ENCODE measurements around the gene ZNF333.
A peak's percentile ranks its signal among the peaks of the same experiment; 100 is the strongest.

Gene ZNF333

GRCh38 chr19:14686411-14686810, 3.4 kb upstream of the ZNF333 start:
- Histone ChIP-seq H3K36me3 (ENCODE audit: control insufficient read depth in 2 of 2, insufficient read depth in 1 of 2, low read length in 2 of 2) (no peaks in the 10 kb centered on the region), H3K9me3 (ENCODE audit: control insufficient read depth, insufficient read depth, low read depth, low read length) (no peaks in the 10 kb centered on the region), H3K4me3 (ENCODE audit: low read depth, low read length) (no peak overlapping the region), H3K27ac (ENCODE audit: extremely low read depth, low read depth, low read length) (no peak overlapping the region), H3K4me1 (ENCODE audit: control insufficient read depth, insufficient read depth, low read length) (no peaks in the 10 kb centered on the region; the same call in 1 of the 2 replicates)
- ChIA-PET CTCF (interaction anchor here (0.5 to 9.2 kb wide), 10 partner anchors 9 to 1031 kb away, joined by 3 to 137 read pairs (median 4); partner anchors contain the start of genes ASF1B and NDUFB7), POLR2A (interaction anchor here (0.5 to 1.2 kb wide), 4 partner anchors 112 to 550 kb away, joined by 3 to 6 read pairs (median 4); no protein-coding TSS in a partner anchor)
- TF ChIP-seq ZNF26 (tag by site-specific recombination; IDR thresholded peaks at IDR 0.05) (no peak), ZNF654 (tag by site-specific recombination; IDR thresholded peaks at IDR 0.05; ENCODE audit: low read depth) (peak; percentile 59), ZNF624 (tag by site-specific recombination; IDR thresholded peaks at IDR 0.05) (no peak), ZSCAN16 (tag by site-specific recombination; IDR thresholded peaks at IDR 0.05) (no peak), SCRT2 (tag by site-specific recombination; IDR thresholded peaks at IDR 0.05) (no peak), ZSCAN18 (tag by site-specific recombination; IDR thresholded peaks at IDR 0.05) (no peak)

- H3K4me1 ChIP-seq (ENCODE audit: control insufficient read depth, insufficient read depth, low read length): no peaks in the 10 kb centered on the region; the same call in 1 of the 2 replicates
- H3K9me3 ChIP-seq (ENCODE audit: control insufficient read depth, insufficient read depth, low read depth, low read length): no peaks in the 10 kb centered on the region
- ChIA-PET CTCF (interaction anchor here (0.6 kb wide), 1 partner anchor 122 kb away, joined by 3 read pairs; no protein-coding TSS in a partner anchor), POLR2A (no interaction called here)
- TF ChIP-seq REST (tag by site-specific recombination; IDR thresholded peaks at IDR 0.05) (peak; percentile 72), ZBTB26 (tag by site-specific recombination; optimal IDR thresholded peaks at IDR 0.05) (no peak)
- H3K4me3 ChIP-seq (ENCODE audit: low read depth, low read length): no peak overlapping the region
- H3K27ac ChIP-seq (ENCODE audit: extremely low read depth, low read depth, low read length): no peak overlapping the region
- peaks cover 3 to 51% of the 10 kb centered on the region in 2 experiments; a peak in 2 of 3 replicates for H3K36me3 ChIP-seq (ENCODE audit: control insufficient read depth in 2 of 2, insufficient read depth in 1 of 2, low read length in 2 of 2)
Observed at GRCh38 chr19:14694641-14695266, 4.9 kb downstream of the ZNF333 start.

- Histone ChIP-seq H3K4me1 (ENCODE audit: control insufficient read depth, insufficient read depth, low read length) (no peaks in the 10 kb centered on the region; the same call in 1 of the 2 replicates), H3K36me3 (ENCODE audit: control insufficient read depth in 2 of 2, insufficient read depth in 1 of 2, low read length in 2 of 2) (peaks cover 6 to 58% of the 10 kb centered on the region in 2 experiments; a peak in 2 of 3 replicates), H3K27ac (ENCODE audit: extremely low read depth, low read depth, low read length) (no peak overlapping the region), H3K9me3 (ENCODE audit: control insufficient read depth, insufficient read depth, low read depth, low read length) (no peaks in the 10 kb centered on the region), H3K4me3 (ENCODE audit: low read depth, low read length) (no peak overlapping the region)
- POLR2A ChIA-PET: interaction anchor here (0.5 kb wide), 1 partner anchor 19 kb away, joined by 3 read pairs; no protein-coding TSS in a partner anchor
- CTCF ChIA-PET: no interaction called here
- no peak for TF ChIP-seq BCL6B (tag by site-specific recombination; IDR thresholded peaks at IDR 0.05)
- no peak for TF ChIP-seq ZNF48 (tag by site-specific recombination; IDR thresholded peaks at IDR 0.05)
- TF ChIP-seq ZNF404 (tag by site-specific recombination; IDR thresholded peaks at IDR 0.05): no peak
- no peak for TF ChIP-seq ZNF426 (tag by site-specific recombination; IDR thresholded peaks at IDR 0.05)
- TF ChIP-seq PRDM1 (tag by site-specific recombination; IDR thresholded peaks at IDR 0.05): no peak
- TF ChIP-seq ZNF169 (tag by site-specific recombination; IDR thresholded peaks at IDR 0.05): no peak
- TF ChIP-seq ZNF529 (tag by site-specific recombination; IDR thresholded peaks at IDR 0.05; ENCODE audit: insufficient replicate concordance): no peak
Observed at GRCh38 chr19:14695471-14695870, 5.6 kb downstream of the ZNF333 start.

All from HEK293 (cell line).